Amniotic stem cell (primary cell): ENCODE data around the gene CIB1.

Experiments
- DNase-seq: peaks from one replicate; lab custom pipeline; 2025; lab: John Stamatoyannopoulos, UW

Gene CIB1

GRCh38 chr15:90214553-90215196 is 19.1 kb downstream of the CIB1 start:
- DNase-seq = no peak

GRCh38 chr15:90213818-90214204 is 19.9 kb downstream of the CIB1 start:
- no peak for DNase-seq

- no peak for DNase-seq
Measured at GRCh38 chr15:90213122-90213817, 20.5 kb downstream of the CIB1 start.

GRCh38 chr15:90212221-90213098 is 21.3 kb downstream of the CIB1 start:
- DNase-seq = no peak

GRCh38 chr15:90211440-90212143 is 22.1 kb downstream of the CIB1 start:
- peak; percentile 18 for DNase-seq

GRCh38 chr15:90211009-90211408 is 22.7 kb downstream of the CIB1 start:
- DNase-seq = no peak

GRCh38 chr15:90210593-90210992 is 23.1 kb downstream of the CIB1 start:
- DNase-seq = no peak

- no peak for DNase-seq
Measured at GRCh38 chr15:90209591-90209990, 24.1 kb downstream of the CIB1 start.

GRCh38 chr15:90208356-90208755 is 25.4 kb downstream of the CIB1 start:
- DNase-seq = no peak

GRCh38 chr15:90207252-90207651 is 26.5 kb downstream of the CIB1 start:
- no peak for DNase-seq

- DNase-seq = no peak
Measured at GRCh38 chr15:90205886-90206285, 27.9 kb downstream of the CIB1 start.

GRCh38 chr15:90205050-90205848 is 28.5 kb downstream of the CIB1 start:
- no peak for DNase-seq

GRCh38 chr15:90203922-90204321 is 29.8 kb downstream of the CIB1 start:
- DNase-seq = no peak

- DNase-seq = no peak
Measured at GRCh38 chr15:90203473-90203872, 30.3 kb downstream of the CIB1 start.

- DNase-seq = no peak
Measured at GRCh38 chr15:90202929-90203328, 30.8 kb downstream of the CIB1 start.

GRCh38 chr15:90201944-90202375 is 31.8 kb downstream of the CIB1 start:
- DNase-seq = no peak

- no peak for DNase-seq
Measured at GRCh38 chr15:90201130-90201943, 32.4 kb downstream of the CIB1 start, which contains the start of gene SEMA4B. SEMA4B (plus strand) TSS chr15:90201330; CDS start chr15:90201579, 249 bp downstream.

- DNase-seq = no peak
Measured at GRCh38 chr15:90200534-90201129, 33.1 kb downstream of the CIB1 start.

GRCh38 chr15:90194655-90195054 is 39.1 kb downstream of the CIB1 start:
- DNase-seq = no peak
